SK-N-SH (cell line): ENCODE measurements around the gene CUX1.
"Not testable (repeated sequence)": the region's sequence is repeated elsewhere in the genome, so short reads cannot be mapped to it uniquely, and the experiment has no call there.

Experiments
- CHD2 ChIP-seq: fragments of 150-350 bp; IDR thresholded peaks from 2 replicates; pipeline ENCODE4 v1.6.1; 2018; ENCODE audit warnings: low read length; ENCODE audit not compliant: partially characterized antibody
- CTCF ChIP-seq: fragments of 200-600 bp; sonication (generic); IDR thresholded peaks from 2 replicates; pipeline ENCODE4 v1.6.1; 2017; ENCODE audit warnings: antibody characterized with exemption, mild to moderate bottlenecking, moderate library complexity
- GABPA ChIP-seq: IDR thresholded peaks from 2 replicates; pipeline ENCODE4 v1.4.0; 2012; ENCODE audit warnings: low read depth, mild to moderate bottlenecking
- GATA2 ChIP-seq: sonication (generic); formaldehyde crosslinking; IDR thresholded peaks from 2 replicates; pipeline ENCODE4 v1.5.0; 2020; ENCODE audit warnings: mild to moderate bottlenecking, missing genetic modification reagents
- REST ChIP-seq: IDR thresholded peaks from 2 replicates; pipeline ENCODE4 v1.6.1; 2012; ENCODE audit warnings: mild to moderate bottlenecking, low read depth, low read length, moderate library complexity
- RFX5 ChIP-seq: IDR thresholded peaks from 2 replicates; pipeline ENCODE4 v1.6.1; 2012; ENCODE audit warnings: mild to moderate bottlenecking, improper control_type of control experiment, low read length
- TCF12 ChIP-seq: IDR thresholded peaks from 2 replicates; pipeline ENCODE4 v1.4.0; 2012
- ZBTB33 ChIP-seq: IDR thresholded peaks from 2 replicates; pipeline ENCODE4 v1.4.0; 2012; ENCODE audit warnings: low read depth, borderline replicate concordance
- TF ChIP-seq, protein P1 (sequence below): IDR thresholded peaks from 2 replicates; pipeline ENCODE4; 2012

DNA sequence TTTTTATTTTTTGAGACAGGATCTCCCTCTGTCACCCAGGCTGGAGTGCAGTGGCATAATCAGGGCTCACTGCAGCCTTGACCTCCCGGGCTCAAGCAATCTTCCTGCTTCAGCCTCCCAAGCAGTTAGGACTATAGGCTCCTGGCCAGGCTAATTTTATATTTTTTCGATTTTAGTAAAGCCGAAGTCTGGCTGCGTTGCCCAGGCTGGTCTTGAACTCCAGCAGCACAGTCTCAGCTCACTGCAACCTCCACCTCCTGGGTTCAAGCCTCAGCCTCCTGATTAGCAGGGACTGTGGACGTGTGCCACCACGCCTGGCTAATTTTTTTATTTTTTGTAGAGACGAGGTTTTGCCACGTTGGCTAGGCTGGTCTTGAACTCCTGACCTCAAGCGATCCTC lies 225.4 kb downstream of the CUX1 start:
- TF ChIP-seq CTCF; GATA2 (CRISPR knock-in tag); ZBTB33; TCF12; REST; GABPA; RFX5; CHD2: not testable (repeated sequence)
- TF ChIP-seq, protein P1, sequence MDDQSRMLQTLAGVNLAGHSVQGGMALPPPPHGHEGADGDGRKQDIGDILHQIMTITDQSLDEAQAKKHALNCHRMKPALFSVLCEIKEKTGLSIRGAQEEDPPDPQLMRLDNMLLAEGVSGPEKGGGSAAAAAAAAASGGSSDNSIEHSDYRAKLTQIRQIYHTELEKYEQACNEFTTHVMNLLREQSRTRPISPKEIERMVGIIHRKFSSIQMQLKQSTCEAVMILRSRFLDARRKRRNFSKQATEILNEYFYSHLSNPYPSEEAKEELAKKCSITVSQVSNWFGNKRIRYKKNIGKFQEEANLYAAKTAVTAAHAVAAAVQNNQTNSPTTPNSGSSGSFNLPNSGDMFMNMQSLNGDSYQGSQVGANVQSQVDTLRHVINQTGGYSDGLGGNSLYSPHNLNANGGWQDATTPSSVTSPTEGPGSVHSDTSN = not testable (repeated sequence)
